ENCODE measurements around the gene DKK1. TPM values are rescaled to one million over a fixed set of nuclear protein-coding genes. Genes with fewer than 3 reads are reported as not detected.
"Not testable (repeated sequence)": the region's sequence is repeated elsewhere in the genome, so short reads cannot be mapped to it uniquely, and the experiment has no call there.

The DKK1 gene
- total RNA-seq, 1 donor from 2014 or later: not detected

GRCh38 chr10:52353205-52353604 lies 39.1 kb downstream of the DKK1 start:
- DNase-seq (ENCODE audit: missing footprints): no peak
- intact Hi-C loops (cut with DNase I): no loop called here
- ATAC-seq: no peak

- no peak for DNase-seq (ENCODE audit: missing footprints)
- intact Hi-C loops (cut with DNase I): no loop called here
- ATAC-seq: no peak
Observed at GRCh38 chr10:52353960-52354394, 39.9 kb downstream of the DKK1 start.

GRCh38 chr10:52357971-52358370 lies 43.9 kb downstream of the DKK1 start:
- intact Hi-C loops (cut with DNase I): no loop called here
- DNase-seq (ENCODE audit: missing footprints) (no peak), ATAC-seq (no peak)

GRCh38 chr10:52359441-52359840 lies 45.4 kb downstream of the DKK1 start:
- DNase-seq (ENCODE audit: missing footprints) (no peak), ATAC-seq (no peak)
- intact Hi-C loops (cut with DNase I): no loop called here

GRCh38 chr10:52365547-52366432 lies 51.7 kb downstream of the DKK1 start:
- DNase-seq (ENCODE audit: missing footprints); intact Hi-C loops (cut with DNase I); ATAC-seq: not testable (repeated sequence)
